Ascending aorta (tissue), 2 donors: ENCODE measurements around the gene C2CD3. TPM values are rescaled to one million over a fixed set of nuclear protein-coding genes. Genes with fewer than 3 reads are reported as not detected.

Source experiments
- DNase-seq, 2 donors: peaks; one replicate each; pipeline ENCODE4 v3.0.0-alpha.2; 2019; ENCODE audit warnings: low spot score in 2 of 2
- H3K27ac ChIP-seq, 2 donors: fragments of 200-600 bp; sonication (generic); one replicate each; pipeline ENCODE4 v1.5.1; 2016 to 2017; ENCODE audit warnings: mild to moderate bottlenecking in 1 of 2
- H3K27me3 ChIP-seq: fragments of 200-600 bp; sonication (generic); one replicate; pipeline ENCODE4 v1.5.1; 2017
- H3K36me3 ChIP-seq, 2 donors: fragments of 200-600 bp; sonication (generic); one replicate each; pipeline ENCODE4 v1.5.1; 2016
- H3K4me1 ChIP-seq, 2 donors: fragments of 200-600 bp; sonication (generic); one replicate each; pipeline ENCODE4 v1.5.1; 2016 to 2017; ENCODE audit warnings: mild to moderate bottlenecking in 1 of 2
- H3K4me3 ChIP-seq, 2 donors: fragments of 200-600 bp; sonication (generic); one replicate each; pipeline ENCODE4 v1.5.1; 2016 to 2017; ENCODE audit warnings: mild to moderate bottlenecking in 1 of 2
- H3K9me3 ChIP-seq, 2 donors: fragments of 200-600 bp; sonication (generic); one replicate each; pipeline ENCODE4 v1.5.1; 2016
- CTCF ChIP-seq, 3 experiments: fragments of 200-600 bp in 2 of 3; fragments of 450-650 bp in 1 of 3; sonication (generic) in 2 of 3; IDR thresholded peaks; one replicate each; pipeline ENCODE4 v1.5.1; 2016 to 2019; ENCODE audit warnings: antibody characterized with exemption in 3 of 3, mild to moderate bottlenecking in 1 of 3, moderate library complexity in 1 of 3
- intact Hi-C: fragments of 100-400 bp; cut with DNase I; formaldehyde crosslinking; loops from one replicate; pipeline ENCODE4 v1.15.1; 2023
- total RNA-seq: library from RNA; depleted of rRNA; stranded (reverse); fragments of >200 nt; gene quantifications from one replicate; pipeline ENCODE4 v1.1.0, GENCODE V29; 2016

C2CD3 gene
- total RNA-seq, 1 donor from 2014 or later: 11.4 TPM

- H3K9me3 ChIP-seq: no peaks in the 10 kb centered on the region
- no peak for TF ChIP-seq CTCF (IDR thresholded peaks at IDR 0.05)
- H3K4me1 ChIP-seq: peaks cover 4 to 15% of the 10 kb centered on the region in 2 donors
- no peak overlapping the region for H3K27ac ChIP-seq
- H3K4me3 ChIP-seq: no peak overlapping the region
- H3K36me3 ChIP-seq: peaks cover 5 to 16% of the 10 kb centered on the region in 2 donors
- DNase-seq: no peak
- intact Hi-C loops: no loop called here
- no peaks in the 10 kb centered on the region for H3K27me3 ChIP-seq
These were observed 154.7 kb downstream of the C2CD3 start for GRCh38 chr11:74015919-74016684.

GRCh38 chr11:74014880-74015279 is 155.9 kb downstream of the C2CD3 start:
- Histone ChIP-seq H3K4me3 (no peak overlapping the region), H3K9me3 (no peaks in the 10 kb centered on the region), H3K27ac (no peak overlapping the region), H3K4me1 (peaks cover 4 to 15% of the 10 kb centered on the region in 2 donors), H3K36me3 (peaks cover 5 to 16% of the 10 kb centered on the region in 2 donors), H3K27me3 (no peaks in the 10 kb centered on the region)
- TF ChIP-seq CTCF (IDR thresholded peaks at IDR 0.05): no peak
- no peak for DNase-seq
- intact Hi-C loops: no loop called here

- Histone ChIP-seq H3K27me3 (no peaks in the 10 kb centered on the region), H3K4me3 (no peak overlapping the region), H3K27ac (no peak overlapping the region), H3K36me3 (peaks cover 5 to 16% of the 10 kb centered on the region in 2 donors), H3K4me1 (peaks cover 2 to 4% of the 10 kb centered on the region in 2 donors), H3K9me3 (no peaks in the 10 kb centered on the region)
- no peak for TF ChIP-seq CTCF (IDR thresholded peaks at IDR 0.05)
- DNase-seq: no peak
- intact Hi-C loops: no loop called here
These were observed 157.7 kb downstream of the C2CD3 start for GRCh38 chr11:74013141-74013540.

- H3K27me3 ChIP-seq: no peaks in the 10 kb centered on the region
- intact Hi-C loops: no loop called here
- no peaks in the 10 kb centered on the region for H3K9me3 ChIP-seq
- no peak for DNase-seq
- H3K27ac ChIP-seq: no peak overlapping the region
- H3K4me3 ChIP-seq: no peak overlapping the region
- peaks cover 5 to 16% of the 10 kb centered on the region in 2 donors for H3K36me3 ChIP-seq
- no peak for TF ChIP-seq CTCF (IDR thresholded peaks at IDR 0.05)
- no peaks in the 10 kb centered on the region for H3K4me1 ChIP-seq
These were observed 158.6 kb downstream of the C2CD3 start for GRCh38 chr11:74012074-74012809.

- no peak for TF ChIP-seq CTCF (IDR thresholded peaks at IDR 0.05)
- H3K27ac ChIP-seq: no peak overlapping the region
- intact Hi-C loops: no loop called here
- H3K9me3 ChIP-seq: no peaks in the 10 kb centered on the region
- no peaks in the 10 kb centered on the region for H3K4me1 ChIP-seq
- no peaks in the 10 kb centered on the region for H3K27me3 ChIP-seq
- peaks cover 5 to 9% of the 10 kb centered on the region in 2 donors for H3K36me3 ChIP-seq
- H3K4me3 ChIP-seq: no peak overlapping the region
- DNase-seq: no peak
These were observed 159.3 kb downstream of the C2CD3 start for GRCh38 chr11:74011360-74012073.
